ENCODE measurements around the gene PHF14.

DNA sequence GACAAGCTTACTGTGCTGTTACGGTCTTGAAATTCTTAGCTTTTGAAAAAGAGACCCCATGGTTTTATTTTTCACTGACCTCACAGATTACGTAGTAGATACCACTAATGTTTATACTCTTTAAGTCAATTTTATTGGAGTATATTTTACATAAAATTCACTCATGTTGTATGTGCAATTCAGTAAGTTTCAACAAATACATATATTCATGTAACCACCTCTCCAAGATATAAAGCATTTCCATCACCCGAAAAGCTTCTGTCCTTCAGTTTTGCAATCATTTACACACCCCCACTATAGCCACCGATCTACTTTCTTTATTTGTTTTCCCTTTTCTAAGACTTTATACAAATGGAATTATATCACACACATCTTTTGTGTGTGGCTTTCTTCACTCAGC is 199.2 kb downstream of the PHF14 start:
- no peak for TF ChIP-seq POLR2A (IDR thresholded peaks at IDR 0.05)
- TF ChIP-seq, protein P1, sequence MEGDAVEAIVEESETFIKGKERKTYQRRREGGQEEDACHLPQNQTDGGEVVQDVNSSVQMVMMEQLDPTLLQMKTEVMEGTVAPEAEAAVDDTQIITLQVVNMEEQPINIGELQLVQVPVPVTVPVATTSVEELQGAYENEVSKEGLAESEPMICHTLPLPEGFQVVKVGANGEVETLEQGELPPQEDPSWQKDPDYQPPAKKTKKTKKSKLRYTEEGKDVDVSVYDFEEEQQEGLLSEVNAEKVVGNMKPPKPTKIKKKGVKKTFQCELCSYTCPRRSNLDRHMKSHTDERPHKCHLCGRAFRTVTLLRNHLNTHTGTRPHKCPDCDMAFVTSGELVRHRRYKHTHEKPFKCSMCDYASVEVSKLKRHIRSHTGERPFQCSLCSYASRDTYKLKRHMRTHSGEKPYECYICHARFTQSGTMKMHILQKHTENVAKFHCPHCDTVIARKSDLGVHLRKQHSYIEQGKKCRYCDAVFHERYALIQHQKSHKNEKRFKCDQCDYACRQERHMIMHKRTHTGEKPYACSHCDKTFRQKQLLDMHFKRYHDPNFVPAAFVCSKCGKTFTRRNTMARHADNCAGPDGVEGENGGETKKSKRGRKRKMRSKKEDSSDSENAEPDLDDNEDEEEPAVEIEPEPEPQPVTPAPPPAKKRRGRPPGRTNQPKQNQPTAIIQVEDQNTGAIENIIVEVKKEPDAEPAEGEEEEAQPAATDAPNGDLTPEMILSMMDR (IDR thresholded peaks at IDR 0.05), result no peak
- TF ChIP-seq EP300 (IDR thresholded peaks at IDR 0.05), result no peak
